Measurements from ENCODE around the gene RSL24D1.
A peak's percentile ranks its signal among the peaks of the same experiment; 100 is the strongest.
"Not testable (repeated sequence)": the region's sequence is repeated elsewhere in the genome, so short reads cannot be mapped to it uniquely, and the experiment has no call there.

The RSL24D1 gene

GRCh38 chr15:55179141-55179540, 17.6 kb downstream of the RSL24D1 start:
- H3K4me3 Mint-ChIP-seq: no peak overlapping the region
- peaks cover 20% of the 10 kb centered on the region for H3K36me3 Mint-ChIP-seq
- DNase-seq (ENCODE audit: low spot score in 2 of 2) (no peak), ATAC-seq (no peak)
- H3K4me1 Mint-ChIP-seq: peaks cover 5% of the 10 kb centered on the region
- no peaks in the 10 kb centered on the region for H3K9me3 Mint-ChIP-seq
- peak overlapping the region; percentile 13 for H3K27ac Mint-ChIP-seq

- Mint-ChIP-seq H3K27ac (no peak overlapping the region), H3K4me3 (no peak overlapping the region), H3K9me3 (no peaks in the 10 kb centered on the region), H3K4me1 (no peaks in the 10 kb centered on the region), H3K36me3 (peaks cover 28% of the 10 kb centered on the region)
- no peak for DNase-seq (ENCODE audit: low spot score in 2 of 2)
- ATAC-seq: no peak
Measured at GRCh38 chr15:55170361-55170760, 26.4 kb downstream of the RSL24D1 start.

GRCh38 chr15:55168350-55168974, 28.3 kb downstream of the RSL24D1 start:
- Mint-ChIP-seq H3K36me3 (peaks cover 11% of the 10 kb centered on the region), H3K4me1 (no peaks in the 10 kb centered on the region), H3K4me3 (no peak overlapping the region), H3K9me3 (no peaks in the 10 kb centered on the region), H3K27ac (no peak overlapping the region)
- peak; percentile 66 for ATAC-seq
- peak; percentile 12 to 71 for DNase-seq (ENCODE audit: low spot score in 2 of 2)

- H3K36me3 Mint-ChIP-seq: peaks cover 9% of the 10 kb centered on the region
- ATAC-seq (no peak), DNase-seq (ENCODE audit: low spot score in 2 of 2) (no peak)
- H3K4me3 Mint-ChIP-seq: no peak overlapping the region
- H3K27ac Mint-ChIP-seq: no peak overlapping the region
- H3K9me3 Mint-ChIP-seq: no peaks in the 10 kb centered on the region
- H3K4me1 Mint-ChIP-seq: no peaks in the 10 kb centered on the region
Measured at GRCh38 chr15:55164284-55164683, 32.5 kb downstream of the RSL24D1 start.

- Mint-ChIP-seq H3K27ac (no peak overlapping the region), H3K4me3 (no peak overlapping the region), H3K36me3 (no peaks in the 10 kb centered on the region), H3K9me3 (no peaks in the 10 kb centered on the region), H3K4me1 (no peaks in the 10 kb centered on the region)
- DNase-seq (ENCODE audit: low spot score in 2 of 2): no peak
- no peak for ATAC-seq
Measured at GRCh38 chr15:55151631-55152030, 45.1 kb downstream of the RSL24D1 start.

GRCh38 chr15:55143132-55143531, 53.6 kb downstream of the RSL24D1 start:
- not testable (repeated sequence) for H3K4me1 Mint-ChIP-seq; H3K36me3 Mint-ChIP-seq; H3K9me3 Mint-ChIP-seq; H3K4me3 Mint-ChIP-seq; DNase-seq (ENCODE audit: low spot score in 2 of 2); ATAC-seq; H3K27ac Mint-ChIP-seq

- Mint-ChIP-seq H3K4me1 (no peaks in the 10 kb centered on the region), H3K27ac (no peak overlapping the region), H3K4me3 (no peak overlapping the region), H3K9me3 (peaks cover 17% of the 10 kb centered on the region), H3K36me3 (no peaks in the 10 kb centered on the region)
- DNase-seq (ENCODE audit: low spot score in 2 of 2) (no peak), ATAC-seq (no peak)
Measured at GRCh38 chr15:55133972-55134371, 62.8 kb downstream of the RSL24D1 start.

- Mint-ChIP-seq H3K4me3 (no peak overlapping the region), H3K9me3 (peaks cover 12% of the 10 kb centered on the region), H3K36me3 (no peaks in the 10 kb centered on the region), H3K27ac (no peak overlapping the region), H3K4me1 (no peaks in the 10 kb centered on the region)
- DNase-seq (ENCODE audit: low spot score in 2 of 2) (no peak), ATAC-seq (no peak)
Measured at GRCh38 chr15:55132672-55133071, 64.1 kb downstream of the RSL24D1 start.
